RWPE1 (cell line): ENCODE data around the gene FLOT1.

Source experiments
- CTCF ChIA-PET: fragments of 350-600 bp; sonication (Branson Sonifier 250); formaldehyde crosslinking; extraction: SDS; loops from one replicate; lab custom pipeline; 2021; lab: Yijun Ruan, JAX
- POLR2A ChIA-PET: fragments of 400-600 bp; formaldehyde crosslinking; extraction: SDS; loops from one replicate; lab custom pipeline; 2020; ENCODE audit warnings: antibody characterized with exemption; ENCODE audit not compliant: low non-redundant PET; lab: Yijun Ruan, JAX
- DNase-seq: peaks from one replicate; pipeline ENCODE4 v3.0.0; 2012; ENCODE audit warnings: low spot score
- H3K27ac ChIP-seq: fragments of 450-650 bp; 2 replicates; pipeline ENCODE4 v1.5.1; 2017
- TF ChIP-seq, protein P1 (sequence below): fragments of 450-650 bp; conservative IDR thresholded peaks from 2 replicates; pipeline ENCODE4 v1.5.1; 2017; ENCODE audit warnings: low read depth, mild to moderate bottlenecking

FLOT1 gene, protein sequence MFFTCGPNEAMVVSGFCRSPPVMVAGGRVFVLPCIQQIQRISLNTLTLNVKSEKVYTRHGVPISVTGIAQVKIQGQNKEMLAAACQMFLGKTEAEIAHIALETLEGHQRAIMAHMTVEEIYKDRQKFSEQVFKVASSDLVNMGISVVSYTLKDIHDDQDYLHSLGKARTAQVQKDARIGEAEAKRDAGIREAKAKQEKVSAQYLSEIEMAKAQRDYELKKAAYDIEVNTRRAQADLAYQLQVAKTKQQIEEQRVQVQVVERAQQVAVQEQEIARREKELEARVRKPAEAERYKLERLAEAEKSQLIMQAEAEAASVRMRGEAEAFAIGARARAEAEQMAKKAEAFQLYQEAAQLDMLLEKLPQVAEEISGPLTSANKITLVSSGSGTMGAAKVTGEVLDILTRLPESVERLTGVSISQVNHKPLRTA

DNA sequence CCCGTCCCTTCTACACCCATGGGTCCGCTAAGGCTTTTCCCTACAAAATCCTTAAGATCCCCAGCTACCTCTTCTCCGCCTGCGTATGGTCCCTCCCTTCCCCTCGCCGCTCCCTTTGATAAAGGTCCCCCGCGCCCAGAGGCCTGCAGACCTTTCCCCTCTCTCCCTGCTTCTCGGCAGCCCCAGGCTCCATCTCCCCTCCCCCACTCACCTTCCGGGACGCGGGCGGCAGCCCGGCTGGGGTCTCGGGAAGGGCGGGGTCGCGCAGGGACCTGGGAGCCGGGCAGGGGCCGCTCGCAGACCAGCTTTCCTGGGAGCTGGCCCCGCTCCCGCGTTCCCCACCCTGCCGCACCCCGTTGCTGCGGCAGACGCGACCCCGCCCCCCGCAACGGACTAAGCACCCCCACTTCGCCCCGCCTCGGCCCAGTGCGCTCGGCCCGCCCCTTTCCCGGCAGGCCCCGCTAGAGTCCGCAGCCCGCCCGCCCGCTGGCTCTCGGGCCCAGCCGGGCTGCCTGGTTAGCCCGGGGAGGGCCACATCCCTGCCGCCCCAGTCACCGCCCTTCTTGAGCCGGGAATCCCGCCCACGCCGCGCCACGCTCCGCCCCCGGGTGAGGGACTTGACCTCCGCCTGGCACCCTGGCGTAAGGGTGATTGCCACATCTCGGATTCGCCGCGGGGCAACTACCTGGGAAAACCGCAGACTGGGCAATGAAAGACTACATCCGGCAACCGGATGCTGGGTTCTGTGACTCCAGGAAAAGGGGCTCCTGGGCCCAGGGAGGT is at the start of gene FLOT1:
Gene FLOT1, minus strand, starts transcription at position 372 of the 783 bp plus-strand sequence. CDS start 498 bp downstream, outside the sequence.
- TF ChIP-seq, protein P1, sequence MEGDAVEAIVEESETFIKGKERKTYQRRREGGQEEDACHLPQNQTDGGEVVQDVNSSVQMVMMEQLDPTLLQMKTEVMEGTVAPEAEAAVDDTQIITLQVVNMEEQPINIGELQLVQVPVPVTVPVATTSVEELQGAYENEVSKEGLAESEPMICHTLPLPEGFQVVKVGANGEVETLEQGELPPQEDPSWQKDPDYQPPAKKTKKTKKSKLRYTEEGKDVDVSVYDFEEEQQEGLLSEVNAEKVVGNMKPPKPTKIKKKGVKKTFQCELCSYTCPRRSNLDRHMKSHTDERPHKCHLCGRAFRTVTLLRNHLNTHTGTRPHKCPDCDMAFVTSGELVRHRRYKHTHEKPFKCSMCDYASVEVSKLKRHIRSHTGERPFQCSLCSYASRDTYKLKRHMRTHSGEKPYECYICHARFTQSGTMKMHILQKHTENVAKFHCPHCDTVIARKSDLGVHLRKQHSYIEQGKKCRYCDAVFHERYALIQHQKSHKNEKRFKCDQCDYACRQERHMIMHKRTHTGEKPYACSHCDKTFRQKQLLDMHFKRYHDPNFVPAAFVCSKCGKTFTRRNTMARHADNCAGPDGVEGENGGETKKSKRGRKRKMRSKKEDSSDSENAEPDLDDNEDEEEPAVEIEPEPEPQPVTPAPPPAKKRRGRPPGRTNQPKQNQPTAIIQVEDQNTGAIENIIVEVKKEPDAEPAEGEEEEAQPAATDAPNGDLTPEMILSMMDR: no peak
- DNase-seq: peak; percentile 95
- POLR2A ChIA-PET: interaction anchor here (0.7 to 1.8 kb wide), 5 partner anchors 10 to 78 kb away, joined by 3 to 8 read pairs (median 4); no protein-coding TSS in a partner anchor
- peak within 1 kb of the TSS; percentile 94 for H3K27ac ChIP-seq
- CTCF ChIA-PET: interaction anchor here (0.6 to 1.5 kb wide), 5 partner anchors 12 to 134 kb away, joined by 3 to 7 read pairs (median 4); no protein-coding TSS in a partner anchor

DNA sequence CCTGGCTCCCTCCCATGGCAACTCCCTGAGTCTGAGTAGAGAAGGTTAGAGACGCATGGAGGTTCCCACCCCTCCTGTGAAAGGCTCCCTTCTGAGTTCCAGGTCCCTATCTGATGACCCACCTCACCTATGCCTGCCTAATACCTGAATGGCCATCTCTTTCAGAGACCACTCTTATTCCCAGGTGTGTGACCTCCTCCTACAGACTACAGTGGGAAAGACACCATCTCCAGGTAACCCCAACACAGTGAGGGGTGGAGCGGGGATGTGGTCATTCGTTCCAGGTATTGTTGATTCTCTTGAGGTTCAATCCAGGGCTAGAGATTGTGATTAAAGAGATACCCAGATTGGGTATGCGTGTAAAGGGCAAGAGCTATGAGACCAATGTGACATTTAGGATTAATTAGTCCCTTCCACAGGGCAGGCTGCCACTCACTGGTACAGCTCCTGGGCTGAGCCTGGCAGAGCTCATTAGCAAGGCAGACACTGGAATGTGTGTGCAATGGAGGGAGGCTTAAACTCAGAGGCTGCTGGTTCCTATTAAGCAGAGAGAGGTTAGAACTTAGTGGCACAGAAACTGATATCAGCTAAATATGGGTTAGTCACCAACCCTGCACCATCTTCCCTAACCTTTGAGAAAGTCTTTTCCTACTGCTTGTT is 48.4 kb upstream of the FLOT1 start:
- CTCF ChIA-PET: interaction anchor here (0.6 kb wide), 1 partner anchor 81 kb away, joined by 3 read pairs; no protein-coding TSS in a partner anchor
- DNase-seq: no peak
- POLR2A ChIA-PET: no interaction called here
- H3K27ac ChIP-seq: no peak overlapping the region
- TF ChIP-seq, protein P1: no peak

DNA sequence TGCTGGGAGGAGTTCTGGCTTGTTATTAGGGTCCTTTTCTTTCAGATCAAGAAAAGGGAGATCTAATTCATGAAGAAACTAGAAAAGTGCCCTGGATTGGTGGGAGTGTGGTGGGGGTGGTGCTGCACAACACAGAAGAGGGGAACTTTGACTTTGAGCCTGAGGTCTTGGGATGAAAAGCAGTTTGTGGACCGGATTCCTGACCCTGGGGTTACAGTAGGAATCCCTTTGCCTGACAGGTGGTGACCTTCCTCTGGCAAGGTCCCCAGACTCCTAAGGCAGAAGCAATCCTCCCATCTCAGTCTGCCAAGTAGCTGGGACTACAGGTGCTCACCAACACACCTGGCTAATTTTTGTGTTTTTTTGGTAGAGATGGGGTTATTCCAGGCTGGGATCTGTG is 47.1 kb upstream of the FLOT1 start:
- ChIA-PET CTCF (interaction anchor here (1.0 kb wide), 1 partner anchor 45 kb away, joined by 3 read pairs; the partner anchor contains the start of gene IER3), POLR2A (no interaction called here)
- no peak for DNase-seq
- peak overlapping the region; percentile 33 for H3K27ac ChIP-seq
- TF ChIP-seq, protein P1: no peak

DNA sequence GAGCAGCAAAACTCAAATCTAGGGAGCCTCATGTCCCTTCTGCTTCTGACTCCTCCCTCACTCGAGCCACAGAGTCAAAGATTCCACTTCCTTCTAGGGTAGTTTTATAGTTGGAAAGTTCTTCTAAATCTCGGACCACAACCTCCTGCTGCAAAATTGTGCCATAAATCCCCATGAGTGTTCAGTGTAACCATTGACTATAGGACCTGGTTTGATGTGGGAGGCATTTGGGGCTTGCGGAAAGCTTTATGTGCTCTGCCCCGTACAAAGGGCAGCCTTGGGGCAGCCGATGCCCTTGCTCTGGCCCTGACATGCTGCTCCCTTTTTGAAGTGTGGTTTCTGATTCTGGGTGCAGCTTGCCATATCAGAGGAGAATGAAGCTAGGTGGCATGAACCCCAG is 45.5 kb upstream of the FLOT1 start:
- POLR2A ChIA-PET: no interaction called here
- CTCF ChIA-PET: interaction anchor here (0.6 kb wide), 1 partner anchor 39 kb away, joined by 3 read pairs; no protein-coding TSS in a partner anchor
- no peak for DNase-seq
- no peak overlapping the region for H3K27ac ChIP-seq
- TF ChIP-seq, protein P1: no peak

DNA sequence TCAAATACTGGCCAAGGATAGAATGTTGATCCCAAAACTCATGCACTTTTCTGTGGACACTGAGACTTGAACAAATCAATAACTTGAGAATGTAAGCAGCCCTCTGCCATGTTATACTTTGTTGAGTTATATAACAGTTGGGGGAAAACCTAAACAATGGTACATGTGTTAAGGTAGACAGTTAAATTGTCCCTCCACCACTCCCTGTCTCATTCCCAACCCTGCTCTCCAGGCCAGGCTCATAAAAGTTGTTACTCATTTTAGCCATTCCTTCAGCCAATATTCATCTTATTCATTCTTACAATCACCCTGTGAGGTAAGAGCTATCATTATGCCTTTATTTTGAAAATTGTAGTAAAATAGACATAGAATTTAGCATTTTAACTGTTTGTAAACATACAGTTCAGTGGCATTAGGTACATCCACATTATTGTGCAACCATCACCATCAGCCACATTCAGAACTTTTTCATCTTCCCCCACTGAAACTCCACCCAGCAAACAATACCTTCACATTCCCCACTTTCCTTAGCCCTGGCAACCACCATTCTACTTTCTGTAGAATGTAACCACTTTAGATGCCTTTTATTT is 40.0 kb upstream of the FLOT1 start:
- peak; percentile 53 for DNase-seq
- POLR2A ChIA-PET: interaction anchor here (0.6 to 2.0 kb wide), 4 partner anchors 14 to 38 kb away, joined by 3 to 11 read pairs (median 7); partner anchors contain the start of gene IER3

More for the DNA sequence above, 40.0 kb upstream of the FLOT1 start:
- H3K27ac ChIP-seq: peak overlapping the region; percentile 99
- TF ChIP-seq, protein P1: no peak
- CTCF ChIA-PET: interaction anchor here (0.6 to 1.4 kb wide), 4 partner anchors 11 to 46 kb away, joined by 3 to 4 read pairs (median 3); no protein-coding TSS in a partner anchor
